MM.1S (cell line): ENCODE data around the gene MDGA2.

ENCODE experiments used
- EZH2 ChIP-seq: fragments of 300-600 bp; sonication (generic); optimal IDR thresholded peaks from 2 replicates; pipeline ENCODE3; 2017; ENCODE audit warnings: low read depth, mild to moderate bottlenecking, antibody characterized with exemption, low read length, mixed read lengths
- EZH2phosphoT487 ChIP-seq: fragments of 300-600 bp; sonication (generic); IDR thresholded peaks from 2 replicates; pipeline ENCODE4 v1.6.1; 2018; ENCODE audit warnings: antibody characterized with exemption, low read length
- TF ChIP-seq, protein P1 (sequence below): fragments of 300-600 bp; sonication (generic); IDR thresholded peaks from 2 replicates; pipeline ENCODE4 v1.5.1; 2016; ENCODE audit warnings: antibody characterized with exemption, low read length, mixed read lengths

DNA sequence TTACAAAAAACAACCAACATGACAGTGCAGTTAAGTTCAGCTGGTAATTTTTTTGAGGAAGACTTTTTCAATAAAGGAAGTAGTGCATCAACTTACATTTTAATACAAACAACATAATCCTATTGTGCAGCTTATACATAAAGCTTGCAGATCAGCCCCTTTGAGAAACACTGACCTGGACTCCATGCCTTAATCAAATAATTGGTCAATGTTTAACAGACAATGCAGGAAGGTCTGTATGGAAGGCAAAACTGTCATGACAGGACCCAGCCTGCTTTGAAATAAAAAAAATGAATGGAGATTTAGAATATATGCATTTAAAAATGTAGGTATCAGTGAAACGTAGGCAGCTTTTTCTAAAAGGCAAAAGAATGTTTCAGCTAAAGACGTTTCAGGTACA, 702.1 kb downstream of the MDGA2 start:
- TF ChIP-seq, protein P1, sequence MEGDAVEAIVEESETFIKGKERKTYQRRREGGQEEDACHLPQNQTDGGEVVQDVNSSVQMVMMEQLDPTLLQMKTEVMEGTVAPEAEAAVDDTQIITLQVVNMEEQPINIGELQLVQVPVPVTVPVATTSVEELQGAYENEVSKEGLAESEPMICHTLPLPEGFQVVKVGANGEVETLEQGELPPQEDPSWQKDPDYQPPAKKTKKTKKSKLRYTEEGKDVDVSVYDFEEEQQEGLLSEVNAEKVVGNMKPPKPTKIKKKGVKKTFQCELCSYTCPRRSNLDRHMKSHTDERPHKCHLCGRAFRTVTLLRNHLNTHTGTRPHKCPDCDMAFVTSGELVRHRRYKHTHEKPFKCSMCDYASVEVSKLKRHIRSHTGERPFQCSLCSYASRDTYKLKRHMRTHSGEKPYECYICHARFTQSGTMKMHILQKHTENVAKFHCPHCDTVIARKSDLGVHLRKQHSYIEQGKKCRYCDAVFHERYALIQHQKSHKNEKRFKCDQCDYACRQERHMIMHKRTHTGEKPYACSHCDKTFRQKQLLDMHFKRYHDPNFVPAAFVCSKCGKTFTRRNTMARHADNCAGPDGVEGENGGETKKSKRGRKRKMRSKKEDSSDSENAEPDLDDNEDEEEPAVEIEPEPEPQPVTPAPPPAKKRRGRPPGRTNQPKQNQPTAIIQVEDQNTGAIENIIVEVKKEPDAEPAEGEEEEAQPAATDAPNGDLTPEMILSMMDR: no peak
- no peak for TF ChIP-seq EZH2
- TF ChIP-seq EZH2phosphoT487: no peak
